Activated T-helper 1 cell treated with anti-CD3 and anti-CD28 coated beads, Interleukin-2, amount 50 U/mL, for 16 hours (primary cell): ENCODE measurements around the gene RDH8.
A peak's percentile ranks its signal among the peaks of the same experiment; 100 is the strongest.

ENCODE experiments used
- DNase-seq, 2 donors: peaks; one replicate each; pipeline ENCODE4 v3.0.0-alpha.2; 2020; ENCODE audit warnings: low read depth in 1 of 2, low spot score in 1 of 2

Gene RDH8, protein sequence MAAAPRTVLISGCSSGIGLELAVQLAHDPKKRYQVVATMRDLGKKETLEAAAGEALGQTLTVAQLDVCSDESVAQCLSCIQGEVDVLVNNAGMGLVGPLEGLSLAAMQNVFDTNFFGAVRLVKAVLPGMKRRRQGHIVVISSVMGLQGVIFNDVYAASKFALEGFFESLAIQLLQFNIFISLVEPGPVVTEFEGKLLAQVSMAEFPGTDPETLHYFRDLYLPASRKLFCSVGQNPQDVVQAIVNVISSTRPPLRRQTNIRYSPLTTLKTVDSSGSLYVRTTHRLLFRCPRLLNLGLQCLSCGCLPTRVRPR

DNA sequence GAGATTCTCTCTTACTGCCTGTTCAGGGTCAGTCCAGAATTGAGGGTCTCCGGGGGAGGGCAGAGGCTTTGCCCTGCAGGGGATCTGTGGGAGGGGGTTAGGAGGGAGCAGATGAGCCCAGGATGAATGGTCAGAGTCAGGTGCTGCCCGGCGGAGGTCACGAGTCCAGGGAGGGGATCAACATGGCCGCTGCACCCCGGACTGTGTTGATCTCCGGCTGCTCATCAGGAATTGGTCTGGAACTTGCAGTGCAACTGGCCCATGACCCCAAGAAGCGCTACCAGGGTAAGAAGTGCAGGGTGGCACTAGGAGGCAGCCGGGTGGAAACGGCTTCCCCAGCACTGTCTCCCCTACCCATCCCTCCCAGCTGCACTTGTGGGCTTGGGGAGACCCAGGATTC is at the start of gene RDH8:
RDH8 (plus strand) TSS at position 168 of the 400 bp plus-strand sequence; CDS start at position 183, 15 bp downstream.
- no peak for DNase-seq

DNA sequence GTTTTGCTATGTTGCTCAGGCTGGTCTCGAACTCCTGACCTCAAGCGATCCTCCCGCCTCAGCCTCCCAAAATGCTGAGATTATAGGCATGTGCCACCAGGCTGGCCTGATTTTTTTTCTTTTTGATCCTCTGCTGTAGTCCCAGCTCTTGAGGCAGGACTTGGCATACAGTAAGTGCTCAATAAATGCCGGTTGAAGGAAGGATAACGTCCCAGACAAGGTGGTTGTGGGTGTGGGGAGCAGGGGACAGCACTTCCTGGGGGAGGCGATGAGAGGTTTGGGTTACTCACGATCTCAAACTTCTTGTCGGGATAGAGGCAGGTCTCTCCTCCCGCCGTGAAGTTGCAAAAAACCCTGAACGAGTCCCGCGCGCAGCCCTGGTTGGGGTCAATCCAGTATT is 47.3 kb upstream of the RDH8 start:
- DNase-seq = no peak

DNA sequence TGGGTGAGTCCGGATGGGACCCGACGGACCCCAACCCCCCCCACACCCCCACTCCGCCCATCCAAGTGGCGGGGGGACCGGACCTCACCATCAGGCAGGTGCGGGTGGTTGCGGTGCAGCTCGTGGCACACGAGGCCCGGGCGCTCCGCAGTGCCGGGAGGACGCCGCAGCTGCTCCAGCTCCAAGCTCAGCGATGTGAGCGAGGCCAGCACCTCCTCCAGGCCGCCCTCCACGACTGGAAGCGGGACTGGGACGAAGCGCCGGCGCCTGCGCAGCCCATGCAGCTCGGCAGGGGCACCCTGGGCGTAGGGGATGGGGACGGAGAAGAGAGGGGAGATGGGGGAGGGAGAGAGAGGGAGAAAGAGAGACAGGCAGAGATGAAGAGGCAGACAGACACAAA is 46.8 kb upstream of the RDH8 start:
- no peak for DNase-seq

DNA sequence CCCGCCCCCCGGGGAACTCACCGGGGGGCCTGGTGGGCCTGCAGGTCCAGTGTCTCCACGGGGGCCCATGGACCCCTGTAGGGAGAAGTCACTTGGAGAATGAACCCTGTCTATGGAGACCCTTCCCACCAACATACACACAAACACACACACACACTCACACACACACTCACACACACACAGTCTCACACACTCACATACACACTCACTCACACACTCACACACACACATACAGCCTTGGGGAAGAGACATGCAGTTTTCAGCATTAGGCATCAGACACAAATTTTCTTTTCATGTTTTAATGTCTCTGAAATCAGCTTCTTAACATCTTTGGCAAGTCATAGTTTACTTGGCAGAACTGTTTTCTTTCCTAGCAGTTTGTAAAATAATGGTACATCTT is 46.0 kb upstream of the RDH8 start:
- DNase-seq = no peak

DNA sequence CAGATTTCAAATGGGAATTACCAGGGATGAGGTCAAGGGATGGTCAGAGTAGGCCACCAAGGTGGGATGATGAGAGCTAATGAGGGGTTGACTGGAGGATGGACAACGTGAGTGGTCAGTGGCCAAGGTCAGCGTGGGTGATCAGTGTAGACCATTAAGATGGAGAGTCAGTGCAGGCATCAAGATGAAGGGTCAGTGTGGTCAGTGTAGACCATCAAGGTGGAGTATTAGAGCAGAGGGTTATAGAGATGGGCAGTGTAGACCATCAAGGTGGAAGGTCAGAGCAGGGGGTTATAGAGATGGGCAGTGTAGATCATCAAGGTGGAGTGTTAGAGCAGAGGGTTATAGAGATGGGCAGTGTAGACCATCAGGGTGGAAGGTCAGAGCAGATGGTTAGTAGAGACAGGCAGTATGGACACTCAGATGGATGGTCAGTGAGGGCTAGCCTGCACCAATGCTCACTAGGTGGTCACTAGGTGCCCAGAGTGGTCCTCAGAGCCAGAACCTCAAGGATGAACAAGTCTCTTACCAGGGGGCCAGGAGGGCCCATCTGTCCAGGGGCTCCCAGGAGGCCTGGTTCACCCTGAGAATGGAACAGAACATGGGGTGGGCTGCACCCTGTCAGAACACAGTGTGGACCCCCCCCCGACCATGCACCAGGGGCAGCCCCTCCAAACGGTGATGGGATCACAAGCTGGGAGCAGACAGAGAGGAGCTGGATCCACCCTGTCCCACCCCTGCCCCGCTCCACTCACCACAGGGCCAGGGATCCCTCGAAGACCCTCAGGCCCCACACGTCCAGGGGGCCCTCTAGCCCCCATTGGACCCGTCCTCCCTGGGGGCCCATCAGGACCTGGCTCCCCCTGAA is 44.2 kb upstream of the RDH8 start:
- no peak for DNase-seq

DNA sequence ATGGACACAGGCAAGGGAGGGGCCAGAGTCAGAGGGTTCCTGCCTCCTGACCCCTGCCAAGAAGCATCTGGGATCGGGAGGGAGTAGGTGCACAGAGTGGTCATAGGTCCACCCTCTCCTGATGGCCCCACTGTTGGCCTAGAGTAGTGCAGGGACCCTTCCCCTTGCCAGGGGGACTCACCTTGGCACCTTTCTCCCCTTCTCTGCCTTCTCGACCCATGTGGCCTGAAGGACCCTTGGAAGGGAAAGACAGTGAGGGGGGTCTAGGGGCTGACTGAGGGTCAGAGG is 43.7 kb upstream of the RDH8 start:
- DNase-seq = no peak

DNA sequence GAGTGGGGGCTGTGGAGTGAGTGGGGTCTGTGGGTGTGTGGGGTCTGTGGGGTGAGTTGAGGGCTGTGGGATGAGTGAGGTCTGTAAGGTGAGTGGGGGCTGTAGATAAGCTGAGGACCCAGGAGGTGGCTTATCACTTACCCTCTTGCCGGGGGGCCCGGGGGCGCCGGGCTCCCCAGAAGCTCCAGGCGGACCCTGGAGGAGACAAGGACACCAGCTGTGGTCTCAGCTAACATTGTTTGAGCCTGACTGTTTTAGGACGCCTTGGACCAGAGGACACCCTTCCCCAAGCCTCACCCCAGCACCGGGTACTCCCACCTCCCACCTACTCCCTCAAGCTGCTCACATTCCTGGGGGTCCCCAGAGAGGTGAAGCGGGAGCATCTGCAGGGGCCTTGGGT is 42.8 kb upstream of the RDH8 start:
- DNase-seq = no peak

DNA sequence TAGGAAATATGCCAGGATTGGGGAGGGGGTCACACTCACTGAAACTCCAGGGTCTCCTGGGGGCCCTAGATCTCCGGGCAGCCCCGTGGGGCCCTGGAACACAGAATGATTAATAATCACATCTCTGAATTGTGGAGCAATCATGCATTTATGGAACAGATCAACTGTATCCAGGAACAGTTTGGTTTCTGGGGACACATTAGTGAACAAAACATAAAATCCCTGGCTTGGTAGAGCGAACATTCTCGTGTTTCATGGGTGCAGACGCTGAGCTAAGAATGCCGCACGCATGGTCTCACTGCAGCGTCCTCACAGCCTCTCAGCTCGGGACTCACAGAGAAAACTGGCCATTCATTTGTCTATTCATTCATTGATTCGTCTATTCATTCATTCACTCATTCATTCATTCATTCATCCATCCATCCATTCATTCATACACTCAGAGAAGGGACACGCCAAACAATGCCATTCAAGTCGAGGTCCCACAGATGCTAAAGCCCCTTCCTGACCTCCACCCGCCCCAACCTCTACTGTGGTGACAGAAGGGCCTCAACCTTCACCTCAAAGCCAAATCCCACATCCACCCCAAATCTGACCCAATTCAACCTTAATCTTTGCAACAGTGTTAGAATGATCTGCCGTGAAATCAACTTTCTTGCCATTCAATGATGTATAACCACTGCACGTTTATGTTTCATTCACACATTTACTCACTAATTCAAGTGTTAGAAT is 42.0 kb upstream of the RDH8 start:
- no peak for DNase-seq

DNA sequence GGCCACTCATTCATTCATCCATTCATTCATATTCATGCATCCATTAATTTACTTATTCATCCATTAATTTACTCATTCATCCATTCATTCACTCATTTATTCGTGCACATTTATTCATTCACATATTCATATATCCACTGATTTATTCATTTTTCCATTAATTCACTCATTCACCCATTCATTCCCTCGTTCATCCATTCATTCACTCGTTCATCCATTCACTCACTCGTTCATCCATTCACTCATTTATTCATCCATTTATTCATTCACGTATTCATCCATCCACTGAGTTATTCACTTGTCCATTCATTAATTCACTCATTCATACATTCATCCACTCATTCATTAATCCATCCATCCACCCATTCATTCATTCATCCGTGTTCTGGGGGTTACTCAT is 41.2 kb upstream of the RDH8 start:
- DNase-seq = no peak

DNA sequence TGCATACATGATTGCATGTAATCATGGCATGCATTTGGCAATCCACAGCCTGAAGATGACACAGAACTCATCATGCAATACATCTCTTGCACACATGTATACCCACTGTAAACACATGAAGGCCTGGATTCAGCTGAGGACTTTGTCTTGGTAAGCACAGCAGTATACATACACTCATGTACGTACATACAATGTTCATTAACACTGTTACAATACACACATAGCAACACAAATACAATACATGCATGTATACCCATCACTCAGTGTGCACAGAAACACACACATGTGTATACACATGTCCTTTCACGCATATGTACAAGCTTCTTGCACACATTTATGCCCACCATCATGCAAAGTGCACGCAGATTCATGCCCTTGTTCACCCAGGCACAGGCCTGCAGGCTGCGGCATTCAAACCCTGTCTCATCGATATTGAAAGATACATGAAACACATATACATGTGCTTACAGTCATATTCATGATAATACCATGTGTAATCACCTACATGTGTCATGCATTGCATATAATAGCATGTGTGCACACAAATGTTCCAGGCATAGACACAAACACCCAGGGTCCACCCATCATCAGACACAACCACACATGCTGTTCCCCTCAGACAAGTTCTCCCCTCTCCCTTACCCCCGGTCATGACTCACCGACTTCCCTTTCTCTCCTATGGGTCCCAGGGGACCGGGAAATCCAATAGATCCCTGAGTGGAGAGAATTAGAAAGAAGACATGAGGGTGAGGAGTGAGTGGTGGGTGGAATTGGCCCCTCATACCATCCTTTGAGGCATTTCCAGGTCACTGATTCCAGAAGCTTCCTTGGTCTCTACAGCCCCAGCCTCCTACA is 31.6 kb upstream of the RDH8 start:
- DNase-seq = no peak

DNA sequence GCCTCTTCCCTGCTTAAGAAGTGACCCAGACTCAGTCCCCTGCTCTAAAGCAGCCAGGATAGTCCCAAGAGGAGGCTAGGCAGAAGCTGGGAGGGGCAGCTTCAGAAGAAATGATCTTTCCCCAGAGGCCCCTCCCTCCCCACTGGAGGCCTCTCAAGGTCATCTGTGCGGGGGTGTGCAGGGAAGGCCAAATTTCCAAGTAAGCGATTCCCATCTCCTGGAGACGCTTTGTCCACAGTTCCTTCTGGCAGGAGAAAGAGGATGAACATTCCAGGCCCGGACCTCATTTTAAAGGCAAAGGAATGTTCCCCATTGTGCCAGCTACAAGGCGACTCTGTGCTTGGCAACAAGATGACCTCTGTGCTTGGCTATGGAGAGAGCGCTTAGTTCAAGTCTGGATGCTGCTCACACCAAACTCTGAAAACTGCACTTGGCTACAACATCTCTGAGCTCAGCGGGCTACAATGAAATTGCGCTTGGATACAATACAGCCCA is 26.4 kb upstream of the RDH8 start:
- no peak for DNase-seq

DNA sequence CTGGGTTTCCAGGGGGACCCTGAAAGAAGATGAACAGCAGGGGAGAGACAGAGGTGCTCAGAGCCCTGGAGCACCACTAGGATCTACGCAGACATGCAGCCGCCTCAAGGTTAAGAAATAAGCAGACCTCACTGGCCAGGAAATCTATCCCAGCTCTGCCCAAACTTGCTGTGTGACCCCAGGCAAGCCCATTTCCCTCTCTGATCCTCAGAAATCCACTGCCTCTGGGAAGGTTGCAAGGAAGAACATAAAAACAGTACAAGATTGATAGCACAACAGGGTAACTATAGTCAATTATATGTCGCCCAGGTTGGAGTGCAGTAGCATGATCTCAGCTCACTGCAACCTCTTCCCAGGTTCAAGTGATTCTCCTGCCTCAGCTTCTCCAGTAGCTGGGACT is 23.8 kb upstream of the RDH8 start:
- no peak for DNase-seq

DNA sequence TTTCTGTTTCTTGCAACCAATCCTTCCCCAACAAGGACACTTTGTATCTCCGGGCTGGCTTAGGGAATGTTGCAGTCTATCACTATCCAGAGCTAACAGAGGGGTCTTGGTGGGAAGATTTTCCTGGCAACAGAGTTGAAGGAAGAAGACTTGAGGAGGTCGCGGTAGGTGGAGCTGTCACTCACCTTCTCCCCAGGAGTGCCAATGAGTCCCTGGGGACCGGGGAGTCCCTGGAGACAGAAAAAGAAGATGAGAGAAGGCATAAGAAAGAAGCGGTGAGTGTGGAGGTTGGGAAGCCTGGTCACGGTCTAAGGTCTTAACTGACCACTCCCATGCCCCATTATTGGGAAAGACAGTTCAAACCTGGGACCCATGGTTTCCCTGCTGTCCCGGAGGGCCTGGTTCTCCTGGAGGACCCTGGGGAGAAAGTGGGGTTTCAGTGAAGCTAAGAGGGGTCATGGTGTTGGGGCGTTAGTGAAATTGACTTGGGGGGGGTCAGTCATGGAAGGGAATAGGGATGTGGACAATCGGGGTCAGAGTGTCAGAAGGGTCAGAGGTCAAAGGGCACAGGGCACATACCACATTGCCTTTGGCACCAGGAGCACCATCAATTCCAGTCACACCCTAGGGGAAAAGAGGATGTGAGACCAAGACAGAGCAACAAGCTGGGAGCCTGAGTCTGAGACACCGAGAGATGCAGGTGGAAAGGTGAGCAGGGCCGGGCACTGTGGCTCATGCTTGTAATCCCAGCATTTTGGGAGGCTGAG is 21.7 kb upstream of the RDH8 start:
- no peak for DNase-seq

DNA sequence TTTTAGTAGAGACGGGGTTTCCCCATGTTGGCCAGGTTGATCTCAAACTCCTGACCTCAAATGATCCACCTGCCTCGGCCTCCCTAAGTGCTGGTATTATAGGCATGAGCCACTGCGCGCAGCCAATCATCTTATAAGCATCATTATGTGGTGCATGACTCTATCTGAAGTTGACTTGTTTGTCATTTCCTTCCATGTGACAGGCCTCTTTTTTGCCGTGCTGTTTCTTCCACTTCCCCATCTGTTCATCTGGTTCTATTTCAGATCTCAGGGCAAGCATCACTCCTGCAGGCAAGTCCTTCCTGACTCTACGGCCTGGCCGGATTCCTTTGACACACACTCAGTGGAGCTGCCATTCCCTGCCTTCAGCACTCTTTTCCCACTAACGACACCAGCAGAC is 18.2 kb upstream of the RDH8 start:
- no peak for DNase-seq

DNA sequence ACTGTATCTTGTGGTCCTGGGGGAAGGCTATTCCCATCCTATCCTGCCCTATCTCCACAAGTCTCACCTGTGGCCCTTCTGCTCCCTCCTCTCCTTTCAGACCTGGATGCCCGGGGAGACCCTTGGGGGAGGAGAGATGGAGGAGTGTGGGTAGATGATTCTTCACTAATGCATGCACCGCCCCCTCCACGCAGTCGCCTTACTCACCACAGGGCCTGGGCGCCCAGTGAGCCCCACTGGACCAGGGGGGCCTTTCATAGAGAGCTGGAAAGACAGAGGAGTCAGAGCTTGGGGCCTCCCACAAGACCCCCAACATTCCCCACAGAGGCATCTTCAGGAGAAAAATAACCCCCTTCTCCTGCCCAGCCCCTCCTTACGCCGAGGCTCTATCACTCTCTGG is 17.3 kb upstream of the RDH8 start:
- no peak for DNase-seq

DNA sequence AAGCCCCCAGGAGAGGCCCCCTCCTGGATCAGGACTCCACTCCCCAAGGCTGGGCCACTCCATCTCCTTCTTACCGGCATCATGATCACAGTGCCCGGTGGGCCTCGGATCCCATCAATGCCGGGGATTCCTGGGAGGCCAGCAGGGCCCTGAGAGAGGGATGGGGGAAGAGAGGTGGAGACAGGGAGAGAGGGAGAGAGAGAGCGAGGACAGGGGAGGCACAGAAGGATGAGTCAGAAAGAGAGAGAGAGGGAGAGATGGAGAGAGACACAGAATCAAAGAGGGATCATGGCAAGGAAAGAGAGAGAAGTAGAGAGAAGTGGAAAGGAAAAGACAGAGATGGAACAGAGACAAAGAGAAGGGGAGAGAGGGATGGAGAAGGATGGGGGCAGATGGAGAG is 16.7 kb upstream of the RDH8 start:
- no peak for DNase-seq

DNA sequence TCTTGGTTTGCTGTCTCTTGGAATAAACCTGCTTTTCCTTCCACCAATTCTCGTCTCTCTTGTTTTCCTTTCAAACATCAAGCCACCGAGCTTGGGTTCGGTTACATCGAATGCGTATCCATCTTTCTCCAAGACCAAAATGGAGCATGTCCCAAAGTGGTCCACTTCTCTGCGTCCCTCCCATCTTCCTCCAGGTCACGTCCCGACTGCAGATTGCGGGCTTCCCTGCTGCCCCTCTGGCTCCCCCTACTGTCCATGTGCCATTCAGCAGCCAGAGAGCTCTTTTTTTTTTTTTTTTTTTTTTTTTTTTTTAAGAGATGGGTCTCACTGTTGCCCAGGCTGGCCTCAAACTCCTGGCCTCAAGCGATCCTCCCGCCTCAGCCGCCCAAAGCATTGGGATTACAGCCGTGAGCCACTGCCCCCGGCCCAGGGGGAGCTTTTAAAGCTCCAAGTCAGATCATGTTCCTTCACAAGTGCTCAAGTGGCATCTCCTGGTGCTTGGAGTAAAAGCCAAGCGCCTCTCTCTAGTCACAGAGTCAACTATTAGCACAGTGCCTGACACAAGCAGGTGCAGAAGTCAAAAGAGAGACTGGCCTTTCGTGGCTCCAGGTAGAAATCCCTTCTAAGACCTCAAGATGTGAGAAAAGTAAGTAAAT is 13.0 kb upstream of the RDH8 start:
- peak; percentile 33 to 44 for DNase-seq

DNA sequence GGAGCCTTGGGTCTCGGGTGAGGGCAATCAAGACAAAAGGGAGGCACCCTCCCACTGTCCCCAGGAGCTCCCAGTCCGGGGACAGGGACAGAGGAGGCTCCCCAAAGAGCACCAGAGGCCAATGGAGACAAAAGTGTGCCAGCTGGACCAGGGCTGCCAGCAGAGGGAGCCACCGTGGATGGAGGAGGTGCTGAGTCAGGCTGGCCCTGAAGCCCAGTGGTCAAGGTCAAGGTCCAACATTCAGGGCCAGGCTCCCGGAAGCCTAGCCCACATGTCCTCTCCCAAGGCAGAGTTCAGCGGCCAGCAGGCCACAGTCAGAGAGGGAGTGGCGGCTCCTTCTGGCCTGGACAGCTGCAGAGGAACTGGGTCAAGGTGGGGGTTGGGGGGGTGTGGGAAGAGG is 11.4 kb upstream of the RDH8 start:
- DNase-seq = no peak

DNA sequence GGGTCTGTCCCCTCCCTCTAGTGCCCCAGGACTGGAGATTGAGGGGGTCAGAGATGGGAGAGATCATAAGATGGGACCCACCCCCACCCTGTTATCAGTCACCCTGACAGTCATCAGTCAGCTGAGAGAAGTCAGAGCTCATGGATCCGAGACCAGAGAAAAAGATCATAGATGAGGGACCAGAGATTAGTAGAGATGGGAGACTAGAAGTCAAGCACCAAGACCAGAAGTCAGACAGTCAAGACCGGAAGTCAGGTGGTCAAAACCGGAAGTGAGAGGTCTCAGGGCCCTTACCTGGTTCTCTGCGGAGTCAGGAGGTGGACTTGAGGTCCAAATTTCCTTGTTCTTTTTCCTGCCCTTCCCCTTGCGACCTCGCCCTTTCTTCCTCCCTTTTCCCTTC is 10.0 kb upstream of the RDH8 start:
- DNase-seq = no peak

DNA sequence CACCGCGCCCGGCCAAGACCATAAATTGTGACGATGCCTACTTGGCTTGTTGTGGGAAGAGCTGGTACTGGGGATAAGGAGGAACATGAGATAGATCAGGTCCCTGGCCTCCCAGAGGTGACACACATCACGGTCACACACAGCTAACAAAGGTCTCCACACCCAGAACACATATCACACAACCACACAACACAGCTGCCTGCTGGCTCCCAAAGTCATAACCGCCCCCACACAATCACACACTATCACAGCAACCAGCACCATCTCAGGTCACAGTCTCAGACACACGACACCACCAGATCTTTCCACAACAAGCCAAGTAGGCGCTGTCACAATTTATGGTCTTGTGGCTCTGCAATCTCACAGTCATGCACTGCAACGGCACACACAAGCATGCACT is 8.7 kb upstream of the RDH8 start:
- DNase-seq = no peak
